KMS-11 (cell line): ENCODE data around the gene PNPO.

Source experiments
- H2AFZ ChIP-seq: fragments of 200-600 bp; sonication (generic); 2 replicates; pipeline ENCODE4 v1.6.1; 2016; ENCODE audit warnings: antibody characterized with exemption, mixed run types, low read depth
- H3K27ac ChIP-seq: fragments of 200-600 bp; sonication (generic); 2 replicates; pipeline ENCODE4 v1.6.1; 2016; ENCODE audit warnings: mild to moderate bottlenecking, mixed run types
- H3K27me3 ChIP-seq: fragments of 200-600 bp; sonication (generic); 2 replicates; pipeline ENCODE4 v1.6.1; 2017; ENCODE audit warnings: mild to moderate bottlenecking, low read depth, mixed run types, moderate library complexity; ENCODE audit not compliant: insufficient read depth
- H3K36me3 ChIP-seq: fragments of 200-600 bp; sonication (generic); 2 replicates; pipeline ENCODE4 v1.6.1; 2017; ENCODE audit warnings: mild to moderate bottlenecking, mixed run types; ENCODE audit not compliant: insufficient read depth
- H3K4me1 ChIP-seq: fragments of 200-600 bp; sonication (generic); 2 replicates; pipeline ENCODE4 v1.6.1; 2016; ENCODE audit warnings: mild to moderate bottlenecking, low read depth, mixed run types; ENCODE audit not compliant: poor library complexity, severe bottlenecking
- H3K4me2 ChIP-seq: fragments of 200-600 bp; sonication (generic); 2 replicates; pipeline ENCODE4 v1.7.0; 2016; ENCODE audit warnings: mild to moderate bottlenecking, mixed run types
- H3K4me3 ChIP-seq: fragments of 200-600 bp; sonication (generic); IDR thresholded peaks from 2 replicates; pipeline ENCODE4 v1.6.1; 2017; ENCODE audit warnings: low read depth, low read length, mixed read lengths; ENCODE audit not compliant: insufficient read depth
- H3K79me2 ChIP-seq: fragments of 200-600 bp; sonication (generic); 2 replicates; pipeline ENCODE4 v1.6.1; 2016; ENCODE audit warnings: low read depth, mixed run types; ENCODE audit not compliant: insufficient read depth
- H3K9ac ChIP-seq: fragments of 200-600 bp; sonication (generic); 2 replicates; pipeline ENCODE4 v1.6.1; 2016; ENCODE audit warnings: mild to moderate bottlenecking, mixed run types
- H4K20me1 ChIP-seq: fragments of 200-600 bp; sonication (generic); 2 replicates; pipeline ENCODE4 v1.6.1; 2016; ENCODE audit warnings: mild to moderate bottlenecking, mixed run types; ENCODE audit not compliant: insufficient read depth
- TF ChIP-seq, protein P1 (sequence below): fragments of 200-600 bp; sonication (generic); conservative IDR thresholded peaks from 2 replicates; pipeline ENCODE4 v1.6.1; 2017; ENCODE audit warnings: low read depth, mild to moderate bottlenecking, antibody characterized with exemption, low read length, moderate library complexity, mixed read lengths

PNPO gene

DNA sequence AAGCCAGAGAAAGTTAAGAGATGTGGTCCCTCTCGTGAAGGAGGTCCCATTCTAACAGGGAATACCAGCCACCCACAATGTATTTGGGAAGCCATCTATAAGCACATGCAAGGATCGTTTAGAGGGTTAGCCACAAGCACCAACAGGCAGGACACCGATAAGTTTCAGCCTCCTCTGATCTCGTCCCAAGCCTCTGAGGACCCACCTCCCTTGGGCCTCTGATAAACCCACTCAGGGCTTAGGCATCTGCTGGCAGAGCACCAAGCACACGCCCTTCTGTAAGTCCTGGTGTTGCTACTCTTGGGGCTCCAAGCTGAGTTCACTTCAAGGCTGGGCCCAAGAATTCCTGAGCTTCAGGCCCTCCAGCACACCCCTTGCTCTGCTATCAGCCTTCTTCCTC, 5.4 kb upstream of the PNPO start:
- Histone ChIP-seq H4K20me1 (no peaks in the 10 kb centered on the region), H3K79me2 (no peaks in the 10 kb centered on the region), H3K27ac (no peak overlapping the region), H3K4me2 (no peak overlapping the region), H3K4me1 (peaks cover 37% of the 10 kb centered on the region), H3K4me3 (no peak overlapping the region), H3K9ac (no peak overlapping the region), H3K36me3 (no peaks in the 10 kb centered on the region), H3K27me3 (no peaks in the 10 kb centered on the region), H2AFZ (no peak overlapping the region)
- TF ChIP-seq, protein P1, sequence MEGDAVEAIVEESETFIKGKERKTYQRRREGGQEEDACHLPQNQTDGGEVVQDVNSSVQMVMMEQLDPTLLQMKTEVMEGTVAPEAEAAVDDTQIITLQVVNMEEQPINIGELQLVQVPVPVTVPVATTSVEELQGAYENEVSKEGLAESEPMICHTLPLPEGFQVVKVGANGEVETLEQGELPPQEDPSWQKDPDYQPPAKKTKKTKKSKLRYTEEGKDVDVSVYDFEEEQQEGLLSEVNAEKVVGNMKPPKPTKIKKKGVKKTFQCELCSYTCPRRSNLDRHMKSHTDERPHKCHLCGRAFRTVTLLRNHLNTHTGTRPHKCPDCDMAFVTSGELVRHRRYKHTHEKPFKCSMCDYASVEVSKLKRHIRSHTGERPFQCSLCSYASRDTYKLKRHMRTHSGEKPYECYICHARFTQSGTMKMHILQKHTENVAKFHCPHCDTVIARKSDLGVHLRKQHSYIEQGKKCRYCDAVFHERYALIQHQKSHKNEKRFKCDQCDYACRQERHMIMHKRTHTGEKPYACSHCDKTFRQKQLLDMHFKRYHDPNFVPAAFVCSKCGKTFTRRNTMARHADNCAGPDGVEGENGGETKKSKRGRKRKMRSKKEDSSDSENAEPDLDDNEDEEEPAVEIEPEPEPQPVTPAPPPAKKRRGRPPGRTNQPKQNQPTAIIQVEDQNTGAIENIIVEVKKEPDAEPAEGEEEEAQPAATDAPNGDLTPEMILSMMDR = no peak

DNA sequence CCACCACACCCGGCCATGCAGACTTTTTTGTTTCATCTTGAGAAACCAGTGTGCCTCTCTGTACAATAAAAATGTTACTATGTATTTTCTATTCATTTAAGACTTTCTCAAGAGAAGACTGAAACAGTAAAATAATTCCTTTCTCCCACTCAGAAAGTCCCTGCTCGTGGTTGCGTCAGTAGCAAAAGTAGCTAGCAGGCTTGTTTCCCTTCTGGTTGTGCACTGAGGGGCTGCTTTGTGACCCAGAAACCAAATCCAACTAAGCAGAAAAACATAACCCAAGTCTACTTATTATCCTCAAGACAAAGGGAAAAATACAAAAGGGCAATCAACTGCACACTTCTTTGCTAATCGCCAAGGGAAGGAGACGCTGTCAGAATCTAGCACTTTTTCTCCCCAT, 3.4 kb upstream of the PNPO start:
- Histone ChIP-seq H2AFZ (peak overlapping the region; percentile 47), H3K27ac (peak overlapping the region; percentile 75), H3K9ac (peak overlapping the region; percentile 63; the same call in 1 of the 2 replicates), H3K79me2 (peaks cover 12% of the 10 kb centered on the region; the same call in 1 of the 2 replicates), H4K20me1 (no peaks in the 10 kb centered on the region), H3K4me3 (no peak overlapping the region), H3K4me1 (peaks cover 45% of the 10 kb centered on the region), H3K4me2 (peak overlapping the region; percentile 87), H3K36me3 (no peaks in the 10 kb centered on the region), H3K27me3 (no peaks in the 10 kb centered on the region)
- TF ChIP-seq, protein P1 = no peak

DNA sequence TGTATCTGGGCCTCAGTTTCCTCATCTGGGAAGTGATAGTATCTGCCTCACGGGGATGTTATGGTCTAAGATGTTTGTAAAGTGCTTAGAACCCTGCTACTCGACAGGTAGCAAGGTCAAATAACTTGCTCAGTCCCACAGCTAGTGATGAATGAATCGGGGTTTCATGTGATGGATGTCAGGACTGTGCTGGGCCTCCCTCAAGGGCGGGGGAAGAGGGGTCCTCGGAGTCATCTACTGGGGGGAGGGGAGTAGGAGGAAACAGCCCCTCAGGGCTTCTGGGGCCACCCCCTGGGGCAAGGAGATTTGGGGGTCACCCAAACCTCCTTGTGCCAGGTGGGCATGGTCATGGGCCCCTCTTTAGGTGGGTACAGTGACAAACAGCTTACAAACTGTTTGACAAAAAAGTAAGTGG, 732 bp downstream of the PNPO start:
- H3K27ac ChIP-seq = peak overlapping the region; percentile 50
- no peaks in the 10 kb centered on the region; the same call in 1 of the 2 replicates for H3K36me3 ChIP-seq
- H2AFZ ChIP-seq = peak overlapping the region; percentile 67
- H4K20me1 ChIP-seq = no peaks in the 10 kb centered on the region
- peaks cover 16% of the 10 kb centered on the region; the same call in 1 of the 2 replicates for H3K79me2 ChIP-seq
- TF ChIP-seq, protein P1 = no peak
- H3K4me3 ChIP-seq = no peak overlapping the region
- peaks cover 54% of the 10 kb centered on the region for H3K4me1 ChIP-seq
- H3K4me2 ChIP-seq = peak overlapping the region; percentile 76
- peak overlapping the region; percentile 74 for H3K9ac ChIP-seq
- no peaks in the 10 kb centered on the region for H3K27me3 ChIP-seq

DNA sequence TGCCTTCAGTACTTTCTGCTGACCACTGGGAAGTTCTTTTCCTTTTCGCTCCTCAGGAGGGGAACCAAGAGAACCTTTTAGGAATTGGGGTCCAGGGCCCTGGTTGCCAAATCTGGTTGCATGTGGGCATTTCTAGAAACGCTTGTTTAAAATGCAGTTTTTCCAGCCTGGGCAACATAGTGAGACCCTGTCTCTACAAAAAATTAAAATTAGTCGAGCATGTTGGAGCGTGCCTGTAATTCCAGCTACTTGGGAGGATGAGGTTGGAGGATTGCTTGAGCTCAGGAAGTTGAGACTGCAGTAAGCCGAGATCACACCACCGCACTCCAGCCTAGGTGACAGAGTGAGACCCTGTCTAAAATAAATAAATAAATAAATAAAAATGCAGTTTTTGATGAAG, 1.2 kb downstream of the PNPO start:
- Histone ChIP-seq H3K4me2 (peak overlapping the region; percentile 76), H3K9ac (peak overlapping the region; percentile 74; the same call in 1 of the 2 replicates), H2AFZ (peak overlapping the region; percentile 67; the same call in 1 of the 2 replicates), H4K20me1 (no peaks in the 10 kb centered on the region), H3K4me1 (peaks cover 52% of the 10 kb centered on the region), H3K27me3 (no peaks in the 10 kb centered on the region), H3K79me2 (peaks cover 16% of the 10 kb centered on the region; the same call in 1 of the 2 replicates), H3K36me3 (no peaks in the 10 kb centered on the region; the same call in 1 of the 2 replicates), H3K4me3 (no peak overlapping the region), H3K27ac (no peak overlapping the region)
- TF ChIP-seq, protein P1 = no peak
